ENCODE data around the gene DNAAF5.
A peak's percentile ranks its signal among the peaks of the same experiment; 100 is the strongest.

The DNAAF5 gene

GRCh38 chr7:726084-726853 lies at the start of gene DNAAF5:
Gene DNAAF5, plus strand, starts transcription at chr7:726699. Its CDS starts 22 bp downstream, at chr7:726721.
- peak; percentile 74 to 89 for DNase-seq (ENCODE audit: low read depth in 2 of 2)

GRCh38 chr7:676972-677385 lies 49.5 kb upstream of the DNAAF5 start:
- DNase-seq (ENCODE audit: low read depth in 2 of 2), result no peak

- no peak for DNase-seq (ENCODE audit: low read depth in 2 of 2)
Measured at GRCh38 chr7:680411-681127, 45.9 kb upstream of the DNAAF5 start.

GRCh38 chr7:681551-682307 lies 44.8 kb upstream of the DNAAF5 start:
- no peak for DNase-seq (ENCODE audit: low read depth in 2 of 2)

- no peak for DNase-seq (ENCODE audit: low read depth in 2 of 2)
Measured at GRCh38 chr7:682810-683209, 43.7 kb upstream of the DNAAF5 start.

- DNase-seq (ENCODE audit: low read depth in 2 of 2), result no peak
Measured at GRCh38 chr7:683526-684205, 42.8 kb upstream of the DNAAF5 start.

- DNase-seq (ENCODE audit: low read depth in 2 of 2), result no peak
Measured at GRCh38 chr7:684416-684815, 42.1 kb upstream of the DNAAF5 start.

- DNase-seq (ENCODE audit: low read depth in 2 of 2), result no peak
Measured at GRCh38 chr7:685540-685939, 41.0 kb upstream of the DNAAF5 start.

GRCh38 chr7:690478-691360 lies 35.8 kb upstream of the DNAAF5 start:
- DNase-seq (ENCODE audit: low read depth in 2 of 2), result no peak

- no peak for DNase-seq (ENCODE audit: low read depth in 2 of 2)
Measured at GRCh38 chr7:691361-692045, 35.0 kb upstream of the DNAAF5 start.

GRCh38 chr7:693280-693679 lies 33.2 kb upstream of the DNAAF5 start:
- DNase-seq (ENCODE audit: low read depth in 2 of 2), result no peak

- DNase-seq (ENCODE audit: low read depth in 2 of 2), result no peak
Measured at GRCh38 chr7:696426-696811, 30.1 kb upstream of the DNAAF5 start.

- no peak for DNase-seq (ENCODE audit: low read depth in 2 of 2)
Measured at GRCh38 chr7:696812-697551, 29.5 kb upstream of the DNAAF5 start.

- no peak for DNase-seq (ENCODE audit: low read depth in 2 of 2)
Measured at GRCh38 chr7:698515-699475, 27.7 kb upstream of the DNAAF5 start.

- no peak for DNase-seq (ENCODE audit: low read depth in 2 of 2)
Measured at GRCh38 chr7:699476-700170, 26.9 kb upstream of the DNAAF5 start.

- no peak for DNase-seq (ENCODE audit: low read depth in 2 of 2)
Measured at GRCh38 chr7:701086-701671, 25.3 kb upstream of the DNAAF5 start.

- no peak for DNase-seq (ENCODE audit: low read depth in 2 of 2)
Measured at GRCh38 chr7:703049-703448, 23.4 kb upstream of the DNAAF5 start.

All from stimulated activated CD8-positive, alpha-beta memory T cell treated with anti-CD3 and anti-CD28 coated beads, Interleukin-7, amount 100 ng/mL, for 4 hours (primary cell).